Glomerular visceral epithelial cell (primary cell): ENCODE data around the gene CNTNAP3B.
"Not testable (repeated sequence)": the region's sequence is repeated elsewhere in the genome, so short reads cannot be mapped to it uniquely, and the experiment has no call there.

ENCODE experiments used
- DNase-seq: peaks from one replicate; pipeline ENCODE4 v3.0.0-alpha.2; 2016; ENCODE audit errors: extremely low spot score

Gene CNTNAP3B

GRCh38 chr9:41977965-41978600, 151.1 kb downstream of the CNTNAP3B start:
- DNase-seq = not testable (repeated sequence)

- DNase-seq = not testable (repeated sequence)
Measured at GRCh38 chr9:41974906-41975305, 154.3 kb downstream of the CNTNAP3B start.

DNA sequence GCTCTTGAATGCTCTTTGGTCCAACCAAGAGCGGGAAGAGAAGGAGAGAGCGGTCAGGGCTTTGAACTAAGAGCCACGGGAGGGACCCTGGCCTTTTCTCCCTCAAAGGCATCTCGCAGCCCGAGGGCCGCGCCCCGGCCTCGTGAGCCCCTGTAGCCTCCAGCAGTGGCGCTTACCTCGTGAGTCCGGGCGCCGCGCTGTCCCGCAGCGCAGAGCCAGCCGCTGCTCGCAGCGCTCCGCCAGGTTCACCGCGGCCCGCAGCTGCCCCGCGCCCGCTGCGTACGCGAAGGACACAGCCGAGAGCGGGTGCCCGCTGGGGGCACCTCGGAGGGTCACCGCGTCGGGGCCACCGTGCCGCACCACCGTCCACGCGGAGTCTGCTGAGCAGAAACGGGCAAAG, 176.2 kb downstream of the CNTNAP3B start:
- DNase-seq = not testable (repeated sequence)

- DNase-seq = not testable (repeated sequence)
Measured at GRCh38 chr9:41941738-41942137, 187.5 kb downstream of the CNTNAP3B start.

DNA sequence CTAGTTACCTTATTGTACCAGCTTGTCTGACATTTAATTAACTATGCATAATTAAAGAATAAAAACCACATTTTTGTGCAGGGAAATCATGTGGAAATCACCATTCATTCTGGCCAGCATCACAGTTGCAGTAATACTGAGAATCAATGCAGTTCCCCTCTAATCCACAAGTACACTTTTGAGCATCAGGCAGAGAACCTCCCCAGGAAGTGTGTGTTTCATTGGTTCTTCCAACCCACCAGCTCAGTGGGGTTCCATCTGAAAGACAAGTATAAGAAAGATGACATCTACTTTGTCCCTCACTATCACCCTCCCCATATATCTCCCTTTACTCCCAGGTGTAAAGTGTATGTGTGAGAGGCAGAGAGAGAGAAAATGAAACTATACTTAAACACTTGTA, 191.1 kb downstream of the CNTNAP3B start:
- DNase-seq = not testable (repeated sequence)

- DNase-seq = not testable (repeated sequence)
Measured at GRCh38 chr9:41935727-41936126, 193.5 kb downstream of the CNTNAP3B start.

DNA sequence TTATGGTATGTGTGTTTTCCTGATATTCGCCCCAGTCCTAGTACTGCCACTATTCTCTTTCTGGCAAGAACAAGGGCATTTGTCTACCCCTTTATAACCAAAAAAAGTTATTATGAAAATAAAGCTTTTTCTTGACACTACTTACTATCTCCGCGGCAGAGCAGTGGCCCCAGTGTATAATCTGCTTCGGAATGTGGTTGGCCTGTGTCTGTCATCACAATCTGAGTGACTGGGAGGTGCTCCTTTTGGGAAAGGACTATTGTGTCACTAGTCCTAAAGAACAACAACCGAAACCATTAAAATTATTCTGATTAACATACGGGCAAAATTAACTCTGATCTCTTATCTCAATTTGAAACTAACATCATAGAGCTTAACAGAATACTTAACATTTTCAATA, 200.1 kb downstream of the CNTNAP3B start:
- not testable (repeated sequence) for DNase-seq

GRCh38 chr9:41917374-41917773, 211.9 kb downstream of the CNTNAP3B start:
- not testable (repeated sequence) for DNase-seq

DNA sequence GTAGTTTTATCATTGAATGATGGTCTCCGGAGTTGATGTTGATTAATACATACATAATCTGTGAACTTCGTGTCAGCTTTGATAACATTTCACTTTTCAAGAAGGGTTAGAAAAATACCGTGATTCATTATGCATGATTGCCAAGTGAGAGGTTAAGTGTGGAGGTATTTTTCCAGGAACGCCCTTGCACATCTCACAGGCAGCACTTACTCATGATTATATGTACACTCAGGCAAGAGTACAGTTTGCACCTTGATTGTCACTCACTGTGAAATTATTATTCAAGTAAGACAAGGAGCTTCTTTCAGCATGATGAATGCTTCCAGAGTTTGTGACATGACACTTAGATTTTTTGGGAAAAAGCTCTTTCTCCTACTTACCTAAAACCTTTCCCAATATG, 223.7 kb downstream of the CNTNAP3B start:
- DNase-seq = not testable (repeated sequence)

- DNase-seq = not testable (repeated sequence)
Measured at GRCh38 chr9:41902762-41903161, 226.5 kb downstream of the CNTNAP3B start.

- not testable (repeated sequence) for DNase-seq
Measured at GRCh38 chr9:41898720-41899343, 230.4 kb downstream of the CNTNAP3B start.

DNA sequence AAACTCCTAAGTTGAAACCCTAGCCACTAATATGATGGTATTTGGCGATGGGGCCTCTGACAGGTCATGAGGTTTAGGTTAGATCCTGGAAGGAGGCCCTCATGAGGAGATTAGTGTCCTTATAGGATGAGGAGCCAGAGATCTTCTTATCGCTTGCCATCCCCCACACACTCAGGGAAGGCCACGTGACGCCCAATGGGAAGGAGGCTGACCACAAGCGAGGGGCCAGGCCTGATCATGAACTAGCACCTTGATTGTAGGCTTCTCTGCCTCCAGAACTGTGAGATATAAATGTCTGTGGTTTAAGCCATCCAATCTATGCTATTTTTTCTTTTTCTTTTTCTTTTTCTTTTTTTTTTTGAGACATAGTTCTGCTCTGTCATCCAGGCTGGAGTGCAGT, 254.7 kb downstream of the CNTNAP3B start:
- not testable (repeated sequence) for DNase-seq

DNA sequence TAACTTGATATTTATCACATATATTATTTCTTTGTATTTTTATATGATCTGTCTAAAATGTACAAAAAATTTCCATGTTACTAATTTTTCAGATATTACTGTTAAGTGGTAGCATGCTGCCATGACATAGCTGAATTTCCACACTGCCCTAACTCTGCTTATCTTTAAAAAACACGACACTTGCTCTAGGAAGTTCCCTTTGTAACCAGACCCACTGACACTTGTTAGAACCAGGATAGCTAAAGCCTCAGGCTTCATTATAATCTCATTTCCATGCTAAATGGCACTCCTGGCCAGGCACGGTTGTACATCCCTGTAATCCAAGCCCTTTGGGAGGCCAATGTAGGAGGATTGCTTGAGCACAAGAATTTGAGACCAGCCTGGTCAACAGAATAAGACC, 273.8 kb downstream of the CNTNAP3B start:
- DNase-seq = not testable (repeated sequence)

GRCh38 chr9:41851848-41852740, 277.1 kb downstream of the CNTNAP3B start:
- DNase-seq = not testable (repeated sequence)

- not testable (repeated sequence) for DNase-seq
Measured at GRCh38 chr9:41847829-41848228, 281.4 kb downstream of the CNTNAP3B start.
